HG03039 (cell line): ENCODE measurements around the gene CACNA1I.
"Not testable (repeated sequence)": the region's sequence is repeated elsewhere in the genome, so short reads cannot be mapped to it uniquely, and the experiment has no call there.

Source experiments
- ATAC-seq: cut with Tn5 transposase; IDR thresholded peaks from one replicate; pipeline ENCODE4 v1.9.1; 2021; ENCODE audit warnings: mild to moderate bottlenecking, moderate library complexity; ENCODE audit not compliant: unreplicated experiment

Gene CACNA1I

DNA sequence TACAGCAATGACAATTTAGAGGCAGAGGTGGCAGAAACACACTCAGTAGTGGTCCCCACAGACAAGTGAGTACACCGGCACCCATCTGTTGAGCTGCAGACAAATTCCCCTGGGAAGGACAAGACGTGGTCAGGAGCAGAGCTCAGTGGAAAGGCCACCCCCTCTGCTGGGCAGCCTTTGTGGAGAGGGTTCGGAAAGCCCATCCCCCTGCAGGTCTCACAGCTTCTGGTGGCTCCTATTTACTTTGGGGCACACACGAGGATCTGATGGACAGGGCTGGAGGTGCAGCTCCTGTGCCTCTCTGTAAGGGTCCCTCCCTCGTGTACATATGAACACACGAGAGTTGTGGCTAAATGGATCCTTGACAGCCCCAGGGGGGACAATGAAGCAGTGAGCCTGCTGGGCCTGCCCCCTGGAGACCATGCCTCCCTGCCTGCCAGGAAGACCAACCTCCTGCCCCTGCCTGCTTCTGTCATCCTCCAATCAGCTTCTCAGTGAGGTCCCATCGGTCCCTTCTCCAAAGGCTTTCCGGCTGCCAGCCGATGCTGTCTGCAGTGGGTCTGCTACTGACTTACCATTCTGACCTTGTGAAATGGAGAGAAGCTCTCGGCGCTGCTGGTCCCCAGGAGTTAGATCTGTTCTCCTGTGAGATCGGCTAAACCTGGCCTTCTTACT is 161.5 kb downstream of the CACNA1I start:
- no peak for ATAC-seq

DNA sequence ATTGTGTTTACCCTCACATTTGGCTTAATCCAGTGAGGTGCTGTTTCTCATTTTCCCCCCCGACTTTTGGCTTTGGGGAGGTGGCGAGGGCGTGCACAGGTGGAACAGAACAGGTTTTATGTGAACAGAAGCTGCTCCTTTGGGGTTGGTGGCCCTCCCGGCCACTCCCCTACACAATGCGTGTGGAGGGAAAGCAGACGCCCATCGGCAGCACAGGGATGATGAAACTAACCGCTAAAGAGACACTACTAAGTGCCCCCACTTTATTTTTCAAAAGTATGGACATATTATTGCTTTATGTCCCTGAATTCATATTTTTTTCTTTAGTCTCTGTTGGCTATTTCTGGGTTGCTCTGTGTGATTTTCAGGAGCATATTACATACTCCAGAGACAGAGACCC is 162.1 kb downstream of the CACNA1I start:
- ATAC-seq, result no peak

DNA sequence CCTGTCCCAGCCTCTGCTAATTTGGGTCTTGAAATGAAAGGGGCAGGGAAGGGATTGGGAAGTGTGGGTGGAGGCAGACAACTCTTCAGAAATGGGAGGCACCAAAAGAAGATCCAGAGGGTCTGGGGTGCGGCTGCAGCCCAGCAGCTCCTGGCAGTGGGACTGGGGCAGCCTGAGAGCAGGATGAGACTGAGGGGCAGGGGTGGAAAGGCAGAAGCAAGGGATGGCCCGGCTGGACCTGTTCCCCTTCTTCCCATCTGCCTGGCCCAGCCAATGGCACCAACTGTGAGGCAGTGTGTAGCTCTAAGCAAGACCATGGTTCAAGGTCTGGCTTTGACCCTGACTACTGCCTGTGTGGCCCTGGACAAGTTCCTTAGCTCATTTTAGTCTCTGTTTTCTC is 162.6 kb downstream of the CACNA1I start:
- ATAC-seq, result no peak

DNA sequence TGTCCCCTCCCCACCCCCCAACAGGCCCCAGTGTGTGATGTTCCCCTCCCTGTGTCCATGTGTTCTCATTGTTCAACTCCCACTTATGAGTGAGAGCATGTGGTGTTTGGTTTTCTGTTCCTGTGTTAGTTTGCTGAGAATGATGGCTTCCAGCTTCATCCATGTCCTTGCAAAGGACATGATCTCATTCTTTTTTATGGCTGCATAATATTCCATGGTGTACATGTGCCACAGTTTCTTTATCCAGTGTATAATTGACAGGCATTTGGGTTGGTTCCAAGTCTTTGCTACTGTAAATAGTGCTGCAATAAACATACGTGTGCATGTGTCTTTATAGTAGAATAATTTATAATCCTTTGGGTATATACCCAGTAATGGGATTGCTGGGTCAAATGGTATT is 163.5 kb downstream of the CACNA1I start:
- ATAC-seq, result not testable (repeated sequence)

DNA sequence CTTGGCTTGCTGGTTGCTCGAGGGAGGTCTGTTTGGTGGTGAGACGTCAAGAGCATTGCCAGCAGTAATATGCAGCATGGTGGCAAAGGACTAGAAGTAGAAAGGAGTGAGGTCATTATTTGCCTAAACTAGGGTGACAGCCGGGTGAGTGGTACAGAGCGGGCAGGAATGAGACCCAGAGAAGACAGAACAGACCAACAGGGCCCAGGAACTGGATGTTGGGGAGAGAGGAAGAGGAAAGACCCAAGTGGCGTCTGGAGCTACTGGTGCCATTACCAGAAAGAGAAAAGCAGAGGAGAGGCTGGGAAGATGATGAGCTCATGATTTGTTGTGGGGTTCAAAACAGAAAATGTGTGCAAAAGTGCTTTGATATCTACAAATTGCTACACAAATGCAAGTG is 164.3 kb downstream of the CACNA1I start:
- no peak for ATAC-seq

DNA sequence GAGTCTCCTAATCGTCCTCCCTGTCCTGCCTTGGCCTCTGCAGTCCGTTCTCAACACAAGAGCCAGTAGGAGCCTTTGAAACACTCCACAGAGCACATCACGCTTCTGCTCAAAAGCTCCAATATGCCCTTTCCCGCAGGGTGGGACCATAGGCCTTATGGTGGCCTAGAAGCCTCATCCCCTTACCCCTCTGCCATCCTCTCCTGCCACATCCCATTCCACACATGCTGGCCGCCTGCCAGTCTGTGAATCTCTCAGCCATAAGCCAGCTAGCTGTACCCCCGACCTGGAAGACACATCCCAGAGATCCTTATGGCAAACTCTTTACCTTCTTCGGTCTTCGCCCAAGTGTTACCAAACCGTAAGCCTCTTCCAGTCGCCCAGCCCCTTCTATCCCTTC is 165.2 kb downstream of the CACNA1I start:
- ATAC-seq, result no peak

DNA sequence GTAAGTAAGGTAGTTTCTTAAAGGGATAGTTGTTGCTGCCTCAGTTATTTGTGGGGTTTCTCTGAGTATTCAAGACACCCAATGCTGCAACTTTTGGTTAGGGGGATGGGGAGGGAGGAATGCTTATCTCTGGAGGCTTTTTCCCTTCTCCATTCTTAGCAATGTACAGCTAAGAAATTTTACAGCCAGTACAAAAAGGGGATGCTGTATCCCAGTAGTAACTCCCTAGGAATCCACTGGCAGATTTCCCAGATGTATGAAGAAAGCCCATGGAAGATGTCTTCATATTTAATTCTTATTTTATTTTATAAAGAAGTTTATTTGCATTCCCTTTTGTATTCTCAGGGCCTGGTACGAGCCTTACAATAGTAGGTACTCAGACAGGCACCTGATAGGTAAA is 168.2 kb downstream of the CACNA1I start:
- ATAC-seq, result no peak
